IMR-90 (cell line): ENCODE results near the gene TSPAN33. TPM values are rescaled to one million over a fixed set of nuclear protein-coding genes. Genes with fewer than 3 reads are reported as not detected.

ENCODE experiments used
- ATAC-seq: fragments of 200-7000 bp; cut with Tn5 transposase; 2 replicates; pipeline ENCODE4 v1.9.1; 2020; ENCODE audit warnings: low read depth, mild to moderate bottlenecking, moderate library complexity
- BruUV-seq: library from RNA; stranded (reverse); fragments of 400-500 nt; replicated peaks from 2 replicates; lab custom pipeline; 2021; lab: Mats Ljungman, UMichigan
- CTCF ChIA-PET: fragments of 300-600 bp; formaldehyde crosslinking; extraction: SDS; loops from one replicate; lab custom pipeline; 2021; ENCODE audit warnings: antibody characterized with exemption; lab: Yijun Ruan, JAX
- POLR2A ChIA-PET: fragments of 300-600 bp; sonication (Branson Sonifier 250); formaldehyde crosslinking; loops from one replicate; lab custom pipeline; 2022; ENCODE audit warnings: antibody characterized with exemption; ENCODE audit not compliant: unreplicated experiment; lab: Charles Lee
- DNase-seq: peaks from one replicate; pipeline ENCODE4 v3.0.0; 2013
- H2AFZ ChIP-seq: replicated peaks from 2 replicates; pipeline ENCODE3; 2013; ENCODE audit warnings: low read length, mild to moderate bottlenecking; ENCODE audit not compliant: poor library complexity
- H2AK5ac ChIP-seq: 2 replicates; pipeline ENCODE4 v1.6.1; 2013; ENCODE audit warnings: low read depth, low read length, inconsistent platforms
- H2AK9ac ChIP-seq: replicated peaks from 2 replicates; pipeline ENCODE3; 2013; ENCODE audit warnings: mild to moderate bottlenecking, low read depth, low read length, moderate library complexity; ENCODE audit not compliant: poor library complexity
- H2BK120ac ChIP-seq: 2 replicates; pipeline ENCODE4 v1.6.1; 2013; ENCODE audit warnings: low read depth, low read length, inconsistent platforms
- H2BK15ac ChIP-seq: 3 replicates; pipeline ENCODE4 v1.6.1; 2013; ENCODE audit warnings: low read depth, low read length, inconsistent platforms
- H2BK20ac ChIP-seq: 2 replicates; pipeline ENCODE4 v1.6.1; 2013; ENCODE audit warnings: low read depth, mild to moderate bottlenecking, inconsistent platforms, low read length, moderate library complexity
- H2BK5ac ChIP-seq: 2 replicates; pipeline ENCODE4 v1.6.1; 2013; ENCODE audit warnings: mild to moderate bottlenecking, low read depth, low read length, inconsistent platforms; ENCODE audit not compliant: poor library complexity, severe bottlenecking
- H3K14ac ChIP-seq: replicated peaks from 2 replicates; pipeline ENCODE4 v1.6.1; 2013; ENCODE audit warnings: low read depth, low read length, inconsistent platforms
- H3K18ac ChIP-seq: 2 replicates; pipeline ENCODE4 v1.6.1; 2013; ENCODE audit warnings: low read depth, low read length, control low read depth
- H3K23ac ChIP-seq: 2 replicates; pipeline ENCODE4 v1.6.1; 2013; ENCODE audit warnings: low read depth, low read length, inconsistent platforms
- H3K27ac ChIP-seq: 2 replicates; pipeline ENCODE4 v1.5.1; 2013; ENCODE audit warnings: mild to moderate bottlenecking, control low read depth, low read length; ENCODE audit not compliant: insufficient read depth
- H3K27me3 ChIP-seq: 2 replicates; pipeline ENCODE4 v1.6.1; 2013; ENCODE audit warnings: low read length; ENCODE audit not compliant: control insufficient read depth, insufficient read depth
- H3K36me3 ChIP-seq: 2 replicates; pipeline ENCODE4 v1.6.1; 2013; ENCODE audit warnings: low read length, mixed read lengths; ENCODE audit not compliant: control insufficient read depth, insufficient read depth
- H3K4ac ChIP-seq: 2 replicates; pipeline ENCODE4 v1.6.1; 2013; ENCODE audit warnings: low read depth, low read length, inconsistent platforms
- H3K4me1 ChIP-seq: 2 replicates; pipeline ENCODE4 v1.6.1; 2013; ENCODE audit warnings: low read length, mixed read lengths; ENCODE audit not compliant: control insufficient read depth, insufficient read depth
- H3K4me2 ChIP-seq: 2 replicates; pipeline ENCODE4 v1.6.1; 2013; ENCODE audit warnings: low read depth, mild to moderate bottlenecking, control low read depth, low read length, moderate library complexity
- H3K4me3 ChIP-seq: 2 replicates; pipeline ENCODE4 v1.5.1; 2013; ENCODE audit warnings: low read depth, mild to moderate bottlenecking, control low read depth, low read length, moderate library complexity; ENCODE audit not compliant: insufficient read depth
- H3K56ac ChIP-seq: 2 replicates; pipeline ENCODE4 v1.6.1; 2013; ENCODE audit warnings: low read length, inconsistent platforms; ENCODE audit not compliant: insufficient read depth; ENCODE audit errors: extremely low read depth
- H3K79me1 ChIP-seq, 2 experiments: 2 replicates each; pipeline ENCODE4 v1.6.1; 2013; ENCODE audit warnings: low read length in 2 of 2, inconsistent platforms in 1 of 2, low read depth in 1 of 2
- H3K9ac ChIP-seq: 2 replicates; pipeline ENCODE4 v1.6.1; 2013; ENCODE audit warnings: low read depth, low read length, control low read depth
- H3K9me1 ChIP-seq: 2 replicates; pipeline ENCODE4 v1.6.1; 2013; ENCODE audit warnings: low read length, inconsistent platforms; ENCODE audit not compliant: insufficient read depth
- H3K9me3 ChIP-seq: 2 replicates; pipeline ENCODE4 v1.6.1; 2013; ENCODE audit warnings: low read length; ENCODE audit not compliant: control insufficient read depth, insufficient read depth
- H4K20me1 ChIP-seq: 2 replicates; pipeline ENCODE4 v1.6.1; 2013; ENCODE audit warnings: low read length, inconsistent platforms; ENCODE audit not compliant: insufficient read depth
- H4K5ac ChIP-seq: 2 replicates; pipeline ENCODE4 v1.6.1; 2013; ENCODE audit warnings: mild to moderate bottlenecking, low read depth, low read length, control low read depth
- H4K8ac ChIP-seq, 2 experiments: 2 replicates each; pipeline ENCODE4 v1.6.1; 2013; ENCODE audit warnings: low read depth in 2 of 2, low read length in 2 of 2, control low read depth in 1 of 2, inconsistent platforms in 1 of 2
- H4K91ac ChIP-seq: 2 replicates; pipeline ENCODE4 v1.6.1; 2013; ENCODE audit warnings: low read depth, low read length, inconsistent platforms; ENCODE audit not compliant: insufficient read depth
- BHLHE40 ChIP-seq: fragments of 150-350 bp; IDR thresholded peaks from 2 replicates; pipeline ENCODE4 v1.6.1; 2016; ENCODE audit warnings: mild to moderate bottlenecking, low read depth, low read length
- CEBPB ChIP-seq: IDR thresholded peaks from 2 replicates; pipeline ENCODE4 v1.6.1; 2012; ENCODE audit warnings: low read depth, low read length, improper control_type of control experiment
- FOS ChIP-seq: fragments of 150-350 bp; IDR thresholded peaks from 2 replicates; pipeline ENCODE4 v1.6.1; 2016; ENCODE audit warnings: low read depth, low read length
- MAFK ChIP-seq: IDR thresholded peaks from 2 replicates; pipeline ENCODE4 v1.6.1; 2012; ENCODE audit warnings: low read depth, low read length, improper control_type of control experiment
- MAZ ChIP-seq: IDR thresholded peaks from 2 replicates; pipeline ENCODE4 v1.6.1; 2012; ENCODE audit warnings: low read depth, mild to moderate bottlenecking, low read length, improper control_type of control experiment, moderate library complexity, borderline replicate concordance
- MXI1 ChIP-seq: IDR thresholded peaks from 2 replicates; pipeline ENCODE4 v1.6.1; 2012; ENCODE audit warnings: low read depth, mild to moderate bottlenecking, low read length, moderate library complexity, borderline replicate concordance
- NFE2L2 ChIP-seq: fragments of 150-350 bp; IDR thresholded peaks from 2 replicates; pipeline ENCODE4 v1.6.1; 2016; ENCODE audit warnings: low read depth, mild to moderate bottlenecking, low read length
- POLR2A ChIP-seq: IDR thresholded peaks from 2 replicates; pipeline ENCODE4 v1.6.1; 2012; ENCODE audit warnings: mild to moderate bottlenecking, low read depth, low read length
- RCOR1 ChIP-seq: IDR thresholded peaks from 2 replicates; pipeline ENCODE4 v1.6.1; 2012; ENCODE audit warnings: mild to moderate bottlenecking, low read length, improper control_type of control experiment; ENCODE audit not compliant: insufficient replicate concordance
- RFX5 ChIP-seq: IDR thresholded peaks from 2 replicates; pipeline ENCODE4 v1.8.0; 2012; ENCODE audit warnings: low read depth, mild to moderate bottlenecking, low read length, moderate library complexity
- SMC3 ChIP-seq: fragments of 150-350 bp; IDR thresholded peaks from 2 replicates; pipeline ENCODE4 v1.6.1; 2016; ENCODE audit warnings: low read depth, mild to moderate bottlenecking, antibody characterized with exemption, low read length, moderate library complexity
- WGBS, 2 experiments: methylation state at CpG; one replicate each; pipeline versions ENCODE4 v1.1.5 to v1.1.7; 2013; ENCODE audit warnings: missing lambda C conversion rate in 2 of 2; ENCODE audit not compliant: insufficient read length in 1 of 2; ENCODE audit errors: extremely low coverage in 2 of 2; 5-methylcytosine and 5-hydroxymethylcytosine counted together
- dilution Hi-C: fragments of 300-500 bp; cut with HindIII; formaldehyde crosslinking; loops from one replicate; pipeline ENCODE4 v1.14.3; 2018; ENCODE audit warnings: low sequenced_read_pairs; ENCODE audit not compliant: unreplicated experiment
- in situ Hi-C: fragments of 300-500 bp; cut with MboI; formaldehyde crosslinking; loops from 3 replicates; pipeline ENCODE4 v1.14.3; 2019; ENCODE audit warnings: low sequenced_read_pairs, inconsistent platforms, mixed read lengths
- intact Hi-C: fragments of 100-400 bp; cut with micrococcal nuclease; formaldehyde crosslinking; loops from 2 replicates; pipeline ENCODE4 v1.10.0; 2022
- polyA plus RNA-seq, 3 experiments: library from polyadenylated mRNA; depleted of rRNA; stranded (reverse); fragments of >200 nt; gene quantifications; 2 replicates each; pipeline ENCODE4 v1.2.3, GENCODE V29; 2012; ENCODE audit warnings: low replicate concordance in 1 of 3
- total RNA-seq: library from RNA; depleted of rRNA; stranded (reverse); fragments of >200 nt; gene quantifications from 2 replicates; pipeline ENCODE4 v1.2.3, GENCODE V29; 2012
- TF ChIP-seq, protein P1 (sequence below): fragments of 150-350 bp; IDR thresholded peaks from 2 replicates; pipeline ENCODE4 v1.6.1; 2017; ENCODE audit warnings: mild to moderate bottlenecking, antibody characterized with exemption, low read length, low read depth
- TF ChIP-seq, protein P2 (sequence below): conservative IDR thresholded peaks from 2 replicates; pipeline ENCODE4 v1.5.1; 2012; ENCODE audit warnings: mild to moderate bottlenecking, low read depth, low read length, improper control_type of control experiment
- TF ChIP-seq, protein P3 (sequence below): fragments of 150-350 bp; IDR thresholded peaks from 2 replicates; pipeline ENCODE4 v1.6.1; 2016; ENCODE audit warnings: low read depth, mild to moderate bottlenecking, low read length, moderate library complexity, borderline replicate concordance

Gene TSPAN33
- total and polyA plus RNA-seq, 2 of the 4 experiments (the other 2 are of a cell fraction): 0.17 to 0.36 TPM

DNA sequence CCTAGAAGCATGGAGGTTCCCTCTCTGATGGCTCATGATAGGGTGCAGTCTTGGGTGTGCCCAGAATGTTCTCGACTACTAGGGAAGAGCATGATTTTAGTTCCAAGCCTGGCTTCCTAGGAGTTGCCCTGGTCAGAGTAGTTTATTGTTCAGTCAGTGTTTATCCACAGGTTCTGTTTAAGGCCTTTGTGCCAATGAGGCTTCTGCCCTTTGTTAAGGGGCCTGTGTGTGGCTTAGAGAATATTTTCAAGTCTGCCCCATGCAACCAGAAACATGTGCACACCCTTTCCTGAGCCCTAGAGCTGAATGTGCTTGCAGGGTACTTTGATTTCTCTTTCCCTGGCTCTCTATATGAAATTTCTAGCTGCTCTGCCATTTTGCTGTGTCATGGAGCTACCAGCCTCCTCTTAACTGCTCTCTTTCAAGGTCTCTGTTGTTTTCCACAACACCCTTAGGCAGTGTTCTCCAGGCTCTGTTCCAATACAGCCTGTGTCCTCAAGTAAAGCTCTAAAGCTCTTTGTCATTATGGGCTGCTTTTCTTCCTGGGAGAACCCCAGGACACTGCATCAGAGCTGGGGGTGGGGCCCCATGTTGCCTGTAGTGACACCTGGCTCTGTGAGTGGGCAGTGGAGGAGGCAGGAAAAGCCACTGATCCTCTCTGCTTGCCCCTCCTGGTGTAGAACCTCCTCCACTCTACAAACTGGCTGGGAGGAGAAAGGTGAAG, 34.1 kb upstream of the TSPAN33 start:
- Histone ChIP-seq H3K79me1 (no peaks in the 10 kb centered on the region), H3K36me3 (no peaks in the 10 kb centered on the region), H3K23ac (no peak overlapping the region), H3K9me3 (peaks cover 5% of the 10 kb centered on the region), H3K27ac (no peak overlapping the region), H3K4me2 (no peak overlapping the region), H3K4me3 (no peak overlapping the region), H3K9ac (no peak overlapping the region), H2BK120ac (no peak overlapping the region), H4K20me1 (no peaks in the 10 kb centered on the region), H2BK15ac (no peak overlapping the region), H2BK20ac (no peak overlapping the region), H3K4ac (no peak overlapping the region), H3K27me3 (peaks cover 16% of the 10 kb centered on the region), H4K91ac (no peak overlapping the region), H3K18ac (no peak overlapping the region), H2BK5ac (no peak overlapping the region), H2AFZ (no peak overlapping the region), H3K9me1 (no peaks in the 10 kb centered on the region), H4K5ac (no peak overlapping the region), H3K56ac (no peak overlapping the region), H2AK9ac (no peak overlapping the region), H3K4me1 (no peaks in the 10 kb centered on the region), H2AK5ac (no peak overlapping the region), H3K14ac (no peak overlapping the region), H4K8ac (no peak overlapping the region)
- intact Hi-C loops (no loop called here), dilution Hi-C loops (no loop called here), in situ Hi-C loops (no loop called here)
- DNase-seq (no peak), ATAC-seq (no peak)
- ChIA-PET POLR2A (no interaction called here), CTCF (interaction anchor here (0.6 kb wide), 1 partner anchor 18 kb away, joined by 5 read pairs; no protein-coding TSS in a partner anchor)
- TF ChIP-seq FOS (no peak), POLR2A (no peak), MAZ (no peak), MAFK (no peak), NFE2L2 (no peak), RFX5 (no peak), BHLHE40 (no peak), CEBPB (no peak), RCOR1 (no peak), SMC3 (no peak), MXI1 (no peak)
- TF ChIP-seq, protein P1, sequence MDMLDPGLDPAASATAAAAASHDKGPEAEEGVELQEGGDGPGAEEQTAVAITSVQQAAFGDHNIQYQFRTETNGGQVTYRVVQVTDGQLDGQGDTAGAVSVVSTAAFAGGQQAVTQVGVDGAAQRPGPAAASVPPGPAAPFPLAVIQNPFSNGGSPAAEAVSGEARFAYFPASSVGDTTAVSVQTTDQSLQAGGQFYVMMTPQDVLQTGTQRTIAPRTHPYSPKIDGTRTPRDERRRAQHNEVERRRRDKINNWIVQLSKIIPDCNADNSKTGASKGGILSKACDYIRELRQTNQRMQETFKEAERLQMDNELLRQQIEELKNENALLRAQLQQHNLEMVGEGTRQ: no peak
- TF ChIP-seq, protein P2, sequence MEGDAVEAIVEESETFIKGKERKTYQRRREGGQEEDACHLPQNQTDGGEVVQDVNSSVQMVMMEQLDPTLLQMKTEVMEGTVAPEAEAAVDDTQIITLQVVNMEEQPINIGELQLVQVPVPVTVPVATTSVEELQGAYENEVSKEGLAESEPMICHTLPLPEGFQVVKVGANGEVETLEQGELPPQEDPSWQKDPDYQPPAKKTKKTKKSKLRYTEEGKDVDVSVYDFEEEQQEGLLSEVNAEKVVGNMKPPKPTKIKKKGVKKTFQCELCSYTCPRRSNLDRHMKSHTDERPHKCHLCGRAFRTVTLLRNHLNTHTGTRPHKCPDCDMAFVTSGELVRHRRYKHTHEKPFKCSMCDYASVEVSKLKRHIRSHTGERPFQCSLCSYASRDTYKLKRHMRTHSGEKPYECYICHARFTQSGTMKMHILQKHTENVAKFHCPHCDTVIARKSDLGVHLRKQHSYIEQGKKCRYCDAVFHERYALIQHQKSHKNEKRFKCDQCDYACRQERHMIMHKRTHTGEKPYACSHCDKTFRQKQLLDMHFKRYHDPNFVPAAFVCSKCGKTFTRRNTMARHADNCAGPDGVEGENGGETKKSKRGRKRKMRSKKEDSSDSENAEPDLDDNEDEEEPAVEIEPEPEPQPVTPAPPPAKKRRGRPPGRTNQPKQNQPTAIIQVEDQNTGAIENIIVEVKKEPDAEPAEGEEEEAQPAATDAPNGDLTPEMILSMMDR: no peak
- TF ChIP-seq, protein P3, sequence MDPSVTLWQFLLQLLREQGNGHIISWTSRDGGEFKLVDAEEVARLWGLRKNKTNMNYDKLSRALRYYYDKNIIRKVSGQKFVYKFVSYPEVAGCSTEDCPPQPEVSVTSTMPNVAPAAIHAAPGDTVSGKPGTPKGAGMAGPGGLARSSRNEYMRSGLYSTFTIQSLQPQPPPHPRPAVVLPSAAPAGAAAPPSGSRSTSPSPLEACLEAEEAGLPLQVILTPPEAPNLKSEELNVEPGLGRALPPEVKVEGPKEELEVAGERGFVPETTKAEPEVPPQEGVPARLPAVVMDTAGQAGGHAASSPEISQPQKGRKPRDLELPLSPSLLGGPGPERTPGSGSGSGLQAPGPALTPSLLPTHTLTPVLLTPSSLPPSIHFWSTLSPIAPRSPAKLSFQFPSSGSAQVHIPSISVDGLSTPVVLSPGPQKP: no peak
- no TSS peak for BruUV-seq
- WGBS, 2 experiments: 100% methylated on average over 1 of the region's 1 CpG; no CpG with 5 or more reads in 1 of the 2 experiments
